ENCODE results near the gene INTU.

The INTU gene

GRCh38 chr4:127772769-127773671, 140.3 kb downstream of the INTU start:
- in situ Hi-C loops (cut with HindIII; ENCODE audit: low sequenced_read_pairs), result no loop called here
- DNase-seq (ENCODE audit: low read depth), result no peak
- TF ChIP-seq CTCF (IDR thresholded peaks at IDR 0.05; ENCODE audit: low read depth, low read length, missing control alignments), result no peak
- no peak overlapping the region for H3K4me3 ChIP-seq (ENCODE audit: low read depth, low read length)

- no peak for TF ChIP-seq CTCF (IDR thresholded peaks at IDR 0.05; ENCODE audit: low read depth, low read length, missing control alignments)
- no peak for DNase-seq (ENCODE audit: low read depth)
- H3K4me3 ChIP-seq (ENCODE audit: low read depth, low read length), result no peak overlapping the region
- in situ Hi-C loops (cut with HindIII; ENCODE audit: low sequenced_read_pairs), result no loop called here
Measured at GRCh38 chr4:127775843-127776242, 143.1 kb downstream of the INTU start.

Measured in astrocyte of the cerebellum (primary cell).